HG03442 (cell line): ENCODE results near the gene HINT2.

ENCODE experiments used
- ATAC-seq: cut with Tn5 transposase; IDR thresholded peaks from one replicate; pipeline ENCODE4 v1.9.1; 2021; ENCODE audit warnings: mild to moderate bottlenecking, moderate library complexity; ENCODE audit not compliant: unreplicated experiment

HINT2 gene

DNA sequence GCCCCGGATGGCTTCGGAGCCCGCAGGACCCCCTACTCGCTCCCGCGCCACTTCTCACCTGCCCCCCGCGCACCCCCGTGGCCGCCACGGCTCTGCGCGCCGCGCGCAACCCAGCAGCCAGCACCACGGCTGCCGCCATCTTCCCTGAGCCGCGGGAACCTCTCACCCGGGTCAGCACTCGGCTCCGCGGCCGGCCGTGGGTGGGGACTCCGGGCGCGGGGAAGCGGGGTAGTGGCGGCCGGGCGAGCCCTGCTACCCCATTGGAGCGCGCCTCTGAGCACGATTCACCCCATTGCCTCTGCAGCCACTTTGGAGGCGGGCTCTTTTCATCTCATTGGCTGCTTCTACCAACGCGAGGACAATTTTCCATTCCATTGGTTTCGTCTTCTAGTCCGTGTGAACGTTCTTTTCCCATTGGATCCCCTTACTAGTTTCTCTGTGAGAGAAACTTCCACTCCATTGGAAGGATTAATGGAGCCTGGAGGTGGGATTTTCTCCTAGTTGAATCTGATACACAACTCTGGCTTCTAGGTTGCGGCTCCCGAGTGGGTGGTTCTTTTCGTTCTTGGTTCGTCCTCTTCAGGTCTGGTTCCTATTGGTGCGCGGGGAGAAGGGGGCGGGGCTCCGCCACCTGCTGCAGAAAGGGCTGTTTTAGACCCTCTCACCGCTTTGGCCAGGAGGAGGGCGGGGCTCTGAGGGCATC is at the start of gene HINT2:
Gene HINT2, minus strand, starts transcription at position 202 of the 703 bp plus-strand sequence. Its CDS starts 63 bp downstream, at position 139.
- peak; percentile 64 for ATAC-seq

DNA sequence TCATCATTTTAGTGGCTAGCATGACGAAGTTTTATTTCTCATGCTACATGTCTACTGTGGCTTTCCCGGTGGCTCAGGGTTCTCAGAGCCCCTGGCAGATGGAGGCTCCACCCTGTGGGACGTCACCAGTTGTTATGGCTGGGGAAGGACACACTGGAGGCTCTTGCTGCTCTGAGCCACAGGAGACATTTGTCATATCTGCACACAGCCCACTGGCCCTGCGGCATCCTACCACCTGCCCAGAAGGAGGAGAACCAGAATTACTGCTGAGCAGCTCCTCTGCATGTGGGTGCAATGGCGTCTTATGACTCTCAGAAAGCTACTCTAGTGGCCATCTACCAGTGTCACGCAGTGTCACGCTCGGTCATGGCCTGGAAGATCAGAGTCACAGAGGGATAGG is 48.7 kb upstream of the HINT2 start:
- no peak for ATAC-seq

DNA sequence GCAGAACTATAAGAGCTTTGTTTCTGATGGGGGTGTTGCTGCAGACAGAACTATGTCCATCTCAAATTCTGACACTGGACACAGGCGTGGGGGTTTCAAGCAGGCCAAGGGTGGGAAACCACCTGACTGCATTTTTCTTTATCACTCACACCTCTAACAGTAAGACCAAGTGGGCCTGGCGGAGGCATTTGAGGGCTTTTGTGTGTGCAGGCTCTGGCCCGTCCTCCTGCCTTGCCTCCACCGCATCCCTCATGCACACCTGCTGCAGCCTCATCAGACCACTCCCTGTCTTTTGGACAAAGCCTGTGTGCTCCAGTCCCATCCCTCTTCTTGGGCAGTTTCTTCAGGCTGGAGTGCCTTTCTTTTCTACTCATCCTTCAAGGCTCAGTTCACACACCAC is 47.5 kb upstream of the HINT2 start:
- ATAC-seq: no peak

GRCh38 chr9:35861161-35861897 is 46.5 kb upstream of the HINT2 start:
- no peak for ATAC-seq

DNA sequence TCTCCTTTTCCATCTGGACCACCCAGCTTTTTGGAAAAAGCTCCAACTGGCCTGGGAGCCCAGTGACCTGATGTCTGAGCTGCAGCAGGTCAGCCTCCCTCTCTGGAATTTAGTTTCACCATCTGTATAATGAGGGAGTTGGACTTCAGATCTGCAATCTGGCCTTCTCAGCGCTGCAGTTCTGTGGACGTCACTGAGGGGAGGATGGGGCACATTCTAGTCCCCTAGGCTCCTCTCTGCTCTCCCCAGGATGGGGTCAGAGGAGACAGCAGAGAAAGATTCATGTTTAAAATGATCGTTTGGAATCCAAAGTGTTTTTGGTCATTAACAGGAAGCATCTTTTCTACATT is 45.1 kb upstream of the HINT2 start:
- no peak for ATAC-seq

DNA sequence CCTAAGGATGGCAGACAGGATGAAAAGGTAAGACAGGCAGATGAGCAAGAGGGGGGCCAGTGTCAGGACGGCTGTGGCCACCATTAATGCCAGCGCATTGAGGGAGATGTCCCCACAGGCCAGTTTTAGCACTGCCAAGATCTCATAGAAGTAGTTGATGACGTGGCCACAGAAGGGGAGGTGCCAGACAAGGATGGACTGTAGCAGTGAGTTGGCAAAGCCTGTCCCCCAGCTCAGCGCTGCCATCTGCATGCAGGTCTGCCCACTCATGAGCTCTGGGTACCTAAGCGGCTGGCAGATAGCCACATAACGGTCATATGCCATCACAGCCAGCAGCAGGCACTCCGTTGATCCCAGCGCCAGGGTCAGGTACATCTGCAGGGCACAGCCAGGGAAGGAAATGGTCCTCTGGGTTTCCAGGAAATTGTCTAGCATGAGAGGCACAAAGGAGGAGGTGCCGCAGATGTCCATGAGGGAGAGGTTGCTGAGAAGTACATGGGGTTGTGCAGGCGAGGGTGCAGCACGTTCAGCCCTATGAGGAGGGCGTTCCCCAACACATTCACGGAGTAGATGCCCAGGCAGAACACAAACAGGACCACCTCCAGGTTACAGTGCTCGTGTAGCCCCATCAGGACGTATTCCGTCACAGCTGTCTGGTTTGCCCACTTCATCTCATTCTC is 44.6 kb upstream of the HINT2 start:
- no peak for ATAC-seq

DNA sequence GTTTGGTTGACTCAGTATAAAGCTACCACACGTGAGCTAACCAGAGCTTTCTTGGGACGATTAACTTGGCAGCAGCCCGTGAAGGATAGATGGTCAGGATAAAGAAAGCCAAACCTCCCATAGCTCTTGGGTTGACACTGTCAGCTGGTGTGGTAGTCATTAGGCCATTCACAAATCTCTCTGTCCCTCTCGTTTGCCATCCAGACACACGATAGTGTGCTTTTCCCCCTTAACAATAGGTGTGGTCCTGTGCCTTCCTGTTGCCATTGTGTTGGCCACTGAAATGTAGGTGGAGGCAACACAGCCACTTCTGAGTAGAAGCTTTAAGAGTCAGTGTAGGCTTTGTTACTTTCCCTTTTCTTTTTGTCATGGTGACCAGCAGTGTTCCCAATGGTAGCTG is 43.6 kb upstream of the HINT2 start:
- ATAC-seq: no peak

- no peak for ATAC-seq
These were observed 42.0 kb upstream of the HINT2 start for GRCh38 chr9:35856882-35857281.

- no peak for ATAC-seq
These were observed 41.4 kb upstream of the HINT2 start for GRCh38 chr9:35856206-35856605.

DNA sequence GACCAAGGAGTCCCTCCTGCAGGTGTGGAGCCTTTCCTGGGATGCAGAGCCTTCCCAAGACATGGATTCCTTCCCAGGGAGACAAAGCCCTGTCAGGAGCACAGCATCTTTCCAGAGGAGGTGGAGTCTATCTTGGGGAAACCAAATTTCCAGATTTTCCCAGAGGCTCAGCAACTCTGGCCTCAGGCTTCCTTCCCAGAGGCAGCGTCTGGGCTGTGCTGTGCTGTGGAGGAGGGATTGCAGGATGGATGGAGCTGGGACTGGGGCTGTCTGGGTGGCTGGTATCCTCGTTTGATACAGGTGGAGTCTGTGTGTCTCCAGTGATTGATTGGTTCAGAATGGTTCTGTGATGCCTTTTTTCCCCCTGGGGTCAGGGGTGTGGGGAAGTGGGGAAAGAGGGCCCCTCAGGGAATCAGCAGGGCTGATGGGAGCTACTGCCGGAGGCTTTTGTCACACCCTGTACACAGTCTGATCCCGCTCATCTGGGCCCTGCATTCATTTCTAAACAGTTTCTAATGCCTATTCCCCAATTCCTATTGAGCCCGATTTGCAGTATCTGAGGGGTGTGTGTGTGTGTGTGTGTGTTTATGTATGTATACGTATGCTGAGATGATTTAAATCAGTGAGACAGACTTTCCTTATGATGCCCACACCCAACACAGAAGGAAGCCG is 39.4 kb upstream of the HINT2 start:
- no peak for ATAC-seq

DNA sequence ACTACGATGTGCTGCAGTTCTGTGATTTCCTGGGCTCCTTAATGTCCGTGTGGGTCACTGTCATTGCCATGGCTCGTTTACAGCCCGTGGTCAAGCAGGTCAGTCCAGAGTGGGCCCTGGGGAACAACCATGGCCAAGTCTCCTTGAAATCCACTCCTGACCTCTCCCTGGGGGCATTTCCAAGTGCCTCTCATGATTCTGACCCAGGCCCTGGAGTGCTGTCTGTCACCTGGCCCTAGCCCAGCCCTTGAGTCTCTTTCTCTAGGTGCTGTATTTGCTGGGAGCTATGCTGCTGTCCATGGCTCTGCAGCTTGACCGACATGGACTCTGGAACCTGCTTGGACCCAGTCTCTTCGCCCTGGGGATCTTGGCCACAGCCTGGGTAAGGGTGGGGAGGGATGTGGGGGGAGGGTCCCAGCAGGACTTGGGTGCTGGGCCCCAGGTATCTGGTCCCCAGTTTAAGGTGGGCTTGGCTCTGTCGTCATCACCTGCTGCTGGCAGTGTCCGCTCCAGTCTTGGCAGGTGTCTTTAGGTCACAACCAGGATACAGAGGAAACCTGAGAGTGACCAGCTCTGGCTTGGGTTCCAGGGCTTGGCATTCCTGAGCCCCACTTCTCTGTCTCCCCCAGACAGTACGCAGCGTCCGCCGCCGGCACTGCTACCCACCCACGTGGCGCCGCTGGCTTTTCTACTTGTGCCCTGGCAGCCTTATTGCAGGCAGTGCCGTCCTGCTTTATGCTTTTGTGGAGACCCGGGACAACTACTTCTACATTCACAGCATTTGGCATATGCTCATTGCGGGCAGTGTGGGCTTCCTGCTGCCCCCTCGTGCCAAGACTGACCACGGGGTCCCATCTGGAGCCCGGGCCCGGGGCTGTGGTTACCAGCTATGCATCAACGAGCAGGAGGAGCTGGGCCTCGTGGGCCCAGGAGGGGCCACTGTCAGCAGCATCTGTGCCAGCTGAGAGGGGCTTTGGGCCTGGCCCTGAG is 38.3 kb upstream of the HINT2 start:
- no peak for ATAC-seq

DNA sequence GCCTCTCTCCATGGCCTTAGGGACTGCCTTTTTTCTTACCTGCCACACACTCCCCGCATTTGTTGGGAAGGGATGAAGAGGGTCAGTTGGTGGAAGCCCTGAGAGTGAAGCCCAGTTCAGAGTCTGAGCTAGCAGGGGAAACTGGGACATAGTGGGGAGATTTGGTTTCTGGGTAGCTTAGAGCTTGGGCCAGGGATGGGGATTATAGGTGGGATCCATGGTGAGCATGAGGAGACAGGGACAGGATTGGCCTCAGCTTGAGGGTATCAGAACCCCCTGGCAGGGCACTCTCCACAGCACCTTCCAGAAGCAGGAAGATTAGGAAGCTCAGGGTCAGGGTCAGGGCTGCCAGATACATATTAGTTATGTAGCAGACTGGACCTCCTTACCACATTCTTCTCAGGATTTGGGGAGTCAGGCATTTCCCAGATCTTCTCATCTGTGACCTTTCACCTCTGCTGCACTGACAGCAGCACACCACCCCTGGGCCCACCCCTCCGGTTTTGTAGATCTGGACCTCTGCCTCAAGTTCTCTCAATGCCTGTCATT is 37.5 kb upstream of the HINT2 start:
- no peak for ATAC-seq

- ATAC-seq: peak; percentile 89
These were observed 33.1 kb upstream of the HINT2 start for GRCh38 chr9:35847792-35848572.

DNA sequence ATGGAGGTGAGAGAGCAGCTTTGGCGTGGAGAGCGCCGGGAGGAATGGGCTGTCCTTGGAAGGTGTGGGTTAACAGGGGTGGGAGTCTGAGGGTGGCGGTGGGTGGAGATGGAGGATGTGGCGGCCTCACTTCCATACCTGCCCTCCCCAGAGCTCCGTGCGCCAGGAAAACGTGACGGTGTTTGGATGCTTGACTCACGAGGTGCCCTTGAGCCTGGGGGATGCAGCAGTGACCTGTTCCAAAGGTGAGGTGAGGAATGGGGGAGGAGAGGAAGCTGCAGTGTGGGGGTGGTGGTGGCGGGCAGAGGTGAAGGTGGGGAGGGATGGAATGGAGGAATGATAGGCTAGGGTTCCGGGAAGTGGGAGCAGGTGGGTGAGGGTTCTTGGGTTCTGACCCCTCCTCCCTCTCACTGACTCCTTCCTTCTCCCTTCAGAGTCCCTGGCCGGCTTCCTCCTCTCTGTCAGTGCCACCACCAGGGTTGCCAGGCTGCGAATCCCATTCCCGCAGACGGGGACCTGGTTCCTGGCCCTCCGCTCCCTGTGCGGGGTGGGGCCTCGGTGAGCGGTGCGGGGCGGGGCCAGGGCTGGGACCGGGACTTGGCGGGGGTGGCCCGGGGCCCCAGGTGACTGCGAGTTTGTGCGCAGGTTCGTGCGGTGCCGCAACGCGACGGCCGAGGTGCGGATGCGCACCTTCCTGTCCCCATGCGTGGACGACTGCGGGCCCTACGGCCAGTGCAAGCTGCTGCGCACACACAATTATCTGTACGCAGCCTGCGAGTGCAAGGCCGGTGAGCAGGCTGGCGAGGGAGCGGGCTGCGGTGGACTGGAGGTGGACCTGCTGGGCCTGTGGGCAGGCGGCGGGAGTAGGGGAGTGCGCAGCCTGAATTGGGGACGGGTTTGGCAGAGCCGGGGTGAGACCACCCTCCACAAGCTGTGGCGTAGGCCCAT is 31.3 kb upstream of the HINT2 start:
- ATAC-seq: no peak

GRCh38 chr9:35844628-35845270 is 29.9 kb upstream of the HINT2 start:
- ATAC-seq: no peak

GRCh38 chr9:35842795-35843194 is 28.0 kb upstream of the HINT2 start:
- peak; percentile 61 for ATAC-seq

DNA sequence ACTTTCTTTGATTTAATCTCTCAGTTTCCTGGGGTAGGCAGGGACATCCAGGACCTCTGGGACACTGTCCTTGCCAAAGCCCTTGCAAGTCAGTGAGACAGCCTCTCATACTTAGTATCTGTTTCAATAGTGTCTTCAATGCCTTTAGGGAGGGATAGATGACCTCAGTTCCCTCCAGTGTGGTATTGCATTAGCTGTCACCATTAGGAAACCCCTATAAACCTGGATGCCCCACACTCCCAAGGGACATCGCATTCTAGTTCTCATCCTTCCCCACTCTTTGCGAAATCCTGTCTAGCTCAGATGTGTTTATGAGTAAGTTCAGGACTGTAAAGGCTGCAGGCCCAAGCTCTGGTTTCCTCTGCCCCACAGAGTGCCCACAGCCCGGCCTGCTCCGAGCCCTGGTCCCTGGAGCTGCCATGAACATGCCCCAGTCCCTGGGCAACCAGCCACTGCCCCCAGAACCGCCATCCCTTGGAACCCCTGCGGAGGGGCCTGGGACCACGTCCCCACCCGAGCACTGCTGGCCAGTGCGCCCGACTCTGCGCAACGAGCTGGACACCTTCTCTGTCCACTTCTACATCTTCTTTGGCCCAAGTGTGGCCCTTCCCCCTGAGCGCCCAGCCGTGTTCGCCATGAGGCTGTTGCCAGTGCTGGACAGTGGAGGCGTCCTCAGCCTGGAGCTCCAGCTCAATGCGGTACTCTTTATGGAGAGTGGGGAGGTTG is 27.3 kb upstream of the HINT2 start:
- no peak for ATAC-seq
